ENCODE data around the gene AGO4. TPM values are rescaled to one million over a fixed set of nuclear protein-coding genes. Genes with fewer than 3 reads are reported as not detected.
A peak's percentile ranks its signal among the peaks of the same experiment; 100 is the strongest.

Gene AGO4
- total and polyA plus RNA-seq, 3 donors from 2014 or later: 17.4 to 24.0 (median 21.6) TPM

GRCh38 chr1:35851132-35851869, 43.5 kb downstream of the AGO4 start:
- Histone ChIP-seq H3K4me1 (peaks cover 9% of the 10 kb centered on the region), H3K27me3 (no peaks in the 10 kb centered on the region), H3K36me3 (ENCODE audit: low read depth, missing control alignments) (no peaks in the 10 kb centered on the region), H3K4me3 (no peak overlapping the region), H3K9me3 (no peaks in the 10 kb centered on the region), H3K27ac (peak overlapping the region; percentile 3 to 67)
- peak; percentile 45 for DNase-seq
- no peak for TF ChIP-seq POLR2A (IDR thresholded peaks at IDR 0.05)
- intact Hi-C loops (cut with DNase I; ENCODE audit: low total_unique reads): no loop called here
- WGBS, 2 donors: 32 to 36% methylated on average over 3 of the region's 3 CpGs

GRCh38 chr1:35852241-35852640, 44.4 kb downstream of the AGO4 start:
- Histone ChIP-seq H3K36me3 (ENCODE audit: low read depth, missing control alignments) (no peaks in the 10 kb centered on the region), H3K4me3 (no peak overlapping the region), H3K27me3 (no peaks in the 10 kb centered on the region), H3K9me3 (no peaks in the 10 kb centered on the region), H3K4me1 (peaks cover 9% of the 10 kb centered on the region), H3K27ac (peak overlapping the region in 1 of 2 donors; percentile 67)
- TF ChIP-seq CTCF (IDR thresholded peaks at IDR 0.05) (no peak), POLR2A (IDR thresholded peaks at IDR 0.05) (no peak)
- DNase-seq: no peak
- WGBS, 2 donors: 38% methylated on average over 2 of the region's 2 CpGs
- intact Hi-C loops (cut with DNase I; ENCODE audit: low total_unique reads): no loop called here

- peaks cover 9% of the 10 kb centered on the region for H3K4me1 ChIP-seq
- no peak for TF ChIP-seq POLR2A (IDR thresholded peaks at IDR 0.05)
- TF ChIP-seq CTCF (IDR thresholded peaks at IDR 0.05): no peak
- 73 to 79% methylated on average over 9 of the region's 9 CpGs for WGBS, 2 donors
- H3K9me3 ChIP-seq: no peaks in the 10 kb centered on the region
- H3K27me3 ChIP-seq: no peaks in the 10 kb centered on the region
- H3K27ac ChIP-seq: no peak overlapping the region
- H3K4me3 ChIP-seq: no peak overlapping the region
- intact Hi-C loops (cut with DNase I; ENCODE audit: low total_unique reads): no loop called here
- H3K36me3 ChIP-seq (ENCODE audit: low read depth, missing control alignments): no peaks in the 10 kb centered on the region
- DNase-seq: no peak
These were observed 47.3 kb downstream of the AGO4 start for GRCh38 chr1:35854989-35855700.

GRCh38 chr1:35856964-35857363, 49.1 kb downstream of the AGO4 start:
- intact Hi-C loops (cut with DNase I; ENCODE audit: low total_unique reads): no loop called here
- DNase-seq: no peak
- Histone ChIP-seq H3K9me3 (no peaks in the 10 kb centered on the region), H3K27ac (no peak overlapping the region), H3K4me1 (peaks cover under 1% of the 10 kb centered on the region), H3K27me3 (no peaks in the 10 kb centered on the region), H3K4me3 (no peak overlapping the region), H3K36me3 (ENCODE audit: low read depth, missing control alignments) (no peaks in the 10 kb centered on the region)
- WGBS, 2 donors: 52 to 71% methylated on average over 1 of the region's 1 CpG
- no peak for TF ChIP-seq CTCF (IDR thresholded peaks at IDR 0.05)
- TF ChIP-seq POLR2A (IDR thresholded peaks at IDR 0.05): no peak

- no peak overlapping the region for H3K4me3 ChIP-seq
- no peaks in the 10 kb centered on the region for H3K4me1 ChIP-seq
- no peaks in the 10 kb centered on the region for H3K36me3 ChIP-seq (ENCODE audit: low read depth, missing control alignments)
- peak; percentile 51 for DNase-seq
- intact Hi-C loops (cut with DNase I; ENCODE audit: low total_unique reads): no loop called here
- no peaks in the 10 kb centered on the region for H3K9me3 ChIP-seq
- TF ChIP-seq CTCF (IDR thresholded peaks at IDR 0.05): peak in 1 of 3 experiments; percentile 10
- no peak for TF ChIP-seq POLR2A (IDR thresholded peaks at IDR 0.05)
- H3K27ac ChIP-seq: no peak overlapping the region
- H3K27me3 ChIP-seq: no peaks in the 10 kb centered on the region
These were observed 50.0 kb downstream of the AGO4 start for GRCh38 chr1:35857830-35858229.
